SK-N-SH (cell line): Measurements from ENCODE around the gene CYFIP1. TPM values are rescaled to one million over a fixed set of nuclear protein-coding genes. Genes with fewer than 3 reads are reported as not detected.

ENCODE experiments used
- CTCF ChIA-PET: fragments of 300-600, 350-600 bp; formaldehyde crosslinking; extraction: SDS; loops from one replicate; lab custom pipeline; 2021; lab: Yijun Ruan, JAX
- POLR2A ChIA-PET: fragments of 350-600 bp; sonication (Branson Sonifier 250); formaldehyde crosslinking; extraction: SDS; loops from one replicate; lab custom pipeline; 2020; ENCODE audit warnings: antibody characterized with exemption, inconsistent platforms; lab: Yijun Ruan, JAX
- DNase-seq: peaks from one replicate; pipeline ENCODE4 v3.0.0; 2012
- H2AFZ ChIP-seq: fragments of 200-600 bp; sonication (generic); 2 replicates; pipeline ENCODE4 v1.8.1; 2016; ENCODE audit warnings: antibody characterized with exemption, mild to moderate bottlenecking, low read depth
- H3F3A ChIP-seq: fragments of 200-600 bp; sonication (generic); replicated peaks from 2 replicates; pipeline ENCODE3; 2016; ENCODE audit warnings: antibody characterized with exemption, mild to moderate bottlenecking; ENCODE audit not compliant: insufficient read depth
- H3K27ac ChIP-seq, 2 experiments: fragments of 200-500 bp in 1 of 2; fragments of 200-600 bp in 1 of 2; sonication (Bioruptor generic) in 1 of 2; sonication (generic), shearing (Covaris generic) in 1 of 2; 2 replicates each; pipeline versions ENCODE4 v1.5.1 to v1.6.1; 2014 to 2016; ENCODE audit warnings: low read depth in 2 of 2, inconsistent platforms in 1 of 2, low read length in 1 of 2, mild to moderate bottlenecking in 1 of 2, mixed read lengths in 1 of 2
- H3K27me3 ChIP-seq: fragments of 200-600 bp; sonication (generic), shearing (Covaris generic); 2 replicates; pipeline ENCODE4 v1.6.1; 2016; ENCODE audit warnings: mixed run types; ENCODE audit not compliant: insufficient read depth
- H3K36me3 ChIP-seq, 2 experiments: fragments of 200-500 bp in 1 of 2; fragments of 200-600 bp in 1 of 2; sonication (Bioruptor generic) in 1 of 2; sonication (generic) in 1 of 2; replicated peaks in 1 of 2; 2 replicates each; pipeline versions ENCODE3 to v1.5.1; 2014 to 2016; ENCODE audit warnings: low read length in 1 of 2, mild to moderate bottlenecking in 1 of 2; ENCODE audit not compliant: insufficient read depth in 2 of 2, control insufficient read depth in 1 of 2
- H3K4me1 ChIP-seq, 2 experiments: fragments of 200-500 bp in 1 of 2; fragments of 200-600 bp in 1 of 2; sonication (Bioruptor generic) in 1 of 2; sonication (generic), shearing (Covaris generic) in 1 of 2; 2 replicates each; pipeline versions ENCODE4 v1.5.1 to v1.6.1; 2014 to 2016; ENCODE audit warnings: low read depth in 1 of 2, low read length in 1 of 2, mixed run types in 1 of 2; ENCODE audit not compliant: insufficient read depth in 2 of 2, control insufficient read depth in 1 of 2
- H3K4me2 ChIP-seq: fragments of 200-600 bp; sonication (generic), shearing (Covaris generic); 2 replicates; pipeline ENCODE4 v1.6.1; 2017; ENCODE audit warnings: mixed run types
- H3K4me3 ChIP-seq, 2 experiments: fragments of 200-500 bp in 1 of 2; fragments of 200-600 bp in 1 of 2; sonication (Bioruptor generic) in 1 of 2; sonication (generic), shearing (Covaris generic) in 1 of 2; 2 replicates each; pipeline versions ENCODE4 v1.5.1 to v1.8.1; 2014 to 2016; ENCODE audit warnings: low read depth in 2 of 2, inconsistent platforms in 1 of 2, low read length in 1 of 2, mild to moderate bottlenecking in 1 of 2, mixed read lengths in 1 of 2, moderate library complexity in 1 of 2
- H3K79me2 ChIP-seq: fragments of 200-600 bp; sonication (generic); 2 replicates; pipeline ENCODE4 v1.8.1; 2017; ENCODE audit warnings: mild to moderate bottlenecking; ENCODE audit not compliant: insufficient read depth
- H3K9ac ChIP-seq: fragments of 200-600 bp; sonication (generic); 2 replicates; pipeline ENCODE4 v1.6.1; 2017; ENCODE audit warnings: mixed run types
- H3K9me2 ChIP-seq: fragments of 200-600 bp; sonication (generic); 2 replicates; pipeline ENCODE4 v1.6.1; 2017; ENCODE audit warnings: mixed run types
- H3K9me3 ChIP-seq: fragments of 200-600 bp; sonication (generic); 2 replicates; pipeline ENCODE4 v1.6.1; 2017; ENCODE audit warnings: mixed run types, mild to moderate bottlenecking, moderate library complexity
- H4K20me1 ChIP-seq: fragments of 200-600 bp; sonication (generic); 2 replicates; pipeline ENCODE4 v1.6.1; 2017; ENCODE audit warnings: mild to moderate bottlenecking, mixed run types; ENCODE audit not compliant: insufficient read depth
- EP300 ChIP-seq, 2 experiments: IDR thresholded peaks; 2 replicates each; pipeline versions ENCODE4 v1.4.0 to v1.6.1; 2012; ENCODE audit warnings: borderline replicate concordance in 1 of 2, low read depth in 1 of 2, low read length in 1 of 2
- FOSL2 ChIP-seq: IDR thresholded peaks from 2 replicates; pipeline ENCODE4 v1.4.0; 2012; ENCODE audit warnings: low read depth, mild to moderate bottlenecking, moderate library complexity, borderline replicate concordance
- FOXJ3 ChIP-seq: sonication (generic); formaldehyde crosslinking; IDR thresholded peaks from 2 replicates; pipeline ENCODE4 v1.5.1; 2020; ENCODE audit warnings: mild to moderate bottlenecking, missing genetic modification reagents
- FOXM1 ChIP-seq: IDR thresholded peaks from 2 replicates; pipeline ENCODE4 v1.4.0; 2012; ENCODE audit warnings: low read depth, mild to moderate bottlenecking
- GATA2 ChIP-seq: sonication (generic); formaldehyde crosslinking; IDR thresholded peaks from 2 replicates; pipeline ENCODE4 v1.5.0; 2020; ENCODE audit warnings: mild to moderate bottlenecking, missing genetic modification reagents
- JUND ChIP-seq: IDR thresholded peaks from 2 replicates; pipeline ENCODE4 v1.4.0; 2012
- MEF2A ChIP-seq: IDR thresholded peaks from 2 replicates; pipeline ENCODE4 v1.4.0; 2012; ENCODE audit warnings: low read depth, borderline replicate concordance
- NRF1 ChIP-seq: IDR thresholded peaks from 2 replicates; pipeline ENCODE4 v1.6.1; 2012; ENCODE audit warnings: low read depth, mild to moderate bottlenecking, low read length
- POLR2AphosphoS5 ChIP-seq: IDR thresholded peaks from 2 replicates; pipeline ENCODE4 v1.6.1; 2012; ENCODE audit warnings: low read depth, low read length
- RXRA ChIP-seq: IDR thresholded peaks from 2 replicates; pipeline ENCODE4 v1.4.0; 2012; ENCODE audit warnings: low read depth, mild to moderate bottlenecking, borderline replicate concordance
- SIN3A ChIP-seq: IDR thresholded peaks from 2 replicates; pipeline ENCODE4 v1.6.1; 2012; ENCODE audit warnings: low read depth, mild to moderate bottlenecking, low read length, moderate library complexity, borderline replicate concordance
- TCF12 ChIP-seq: IDR thresholded peaks from 2 replicates; pipeline ENCODE4 v1.4.0; 2012
- WGBS: methylation state at CpG from one replicate; pipeline ENCODE4 v1.1.6; 2017; ENCODE audit warnings: low lambda C conversion rate; 5-methylcytosine and 5-hydroxymethylcytosine counted together
- polyA plus RNA-seq, 3 experiments: library from polyadenylated mRNA; depleted of rRNA; stranded (reverse); fragments of >200 nt; gene quantifications; 2 replicates each; pipeline ENCODE4 v1.2.3, GENCODE V29; 2012
- TF ChIP-seq, protein P1 (sequence below): IDR thresholded peaks from 2 replicates; pipeline ENCODE4; 2012
- TF ChIP-seq, protein P2 (sequence below): IDR thresholded peaks from 2 replicates; pipeline ENCODE4 v1.4.0; 2012; ENCODE audit warnings: low read depth, borderline replicate concordance
- TF ChIP-seq, protein P3 (sequence below): fragments of 150-350 bp; IDR thresholded peaks from 2 replicates; pipeline ENCODE4 v1.6.1; 2017; ENCODE audit warnings: antibody characterized with exemption, low read length, low read depth, borderline replicate concordance
- TF ChIP-seq, protein P4 (sequence below): IDR thresholded peaks from 2 replicates; pipeline ENCODE4 v1.4.0; 2012; ENCODE audit warnings: low read depth, borderline replicate concordance

The CYFIP1 gene
- polyA plus RNA-seq, 1 of the 3 experiments (the other 2 are of a cell fraction): 53.4 TPM

DNA sequence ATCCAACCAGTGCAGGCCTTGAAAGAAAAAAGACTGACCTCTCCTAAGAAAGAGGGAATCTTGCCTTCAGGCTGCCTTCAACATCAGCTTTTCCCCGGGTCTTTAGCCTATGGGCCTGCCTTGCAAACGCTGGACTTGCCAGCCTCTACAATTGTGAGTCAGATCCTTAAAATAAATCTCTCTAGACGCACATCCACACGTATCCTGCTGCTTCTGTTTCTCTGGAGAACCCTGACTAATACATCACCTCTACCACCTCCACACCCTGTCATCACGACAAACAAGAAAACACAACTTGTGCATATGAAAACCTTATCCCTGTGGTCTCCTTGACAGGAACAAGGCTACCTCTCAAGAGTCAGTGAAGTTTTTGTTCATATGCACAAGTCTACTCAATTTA is 11.8 kb downstream of the CYFIP1 start:
- TF ChIP-seq, protein P1, sequence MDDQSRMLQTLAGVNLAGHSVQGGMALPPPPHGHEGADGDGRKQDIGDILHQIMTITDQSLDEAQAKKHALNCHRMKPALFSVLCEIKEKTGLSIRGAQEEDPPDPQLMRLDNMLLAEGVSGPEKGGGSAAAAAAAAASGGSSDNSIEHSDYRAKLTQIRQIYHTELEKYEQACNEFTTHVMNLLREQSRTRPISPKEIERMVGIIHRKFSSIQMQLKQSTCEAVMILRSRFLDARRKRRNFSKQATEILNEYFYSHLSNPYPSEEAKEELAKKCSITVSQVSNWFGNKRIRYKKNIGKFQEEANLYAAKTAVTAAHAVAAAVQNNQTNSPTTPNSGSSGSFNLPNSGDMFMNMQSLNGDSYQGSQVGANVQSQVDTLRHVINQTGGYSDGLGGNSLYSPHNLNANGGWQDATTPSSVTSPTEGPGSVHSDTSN: peak; percentile 51
- TF ChIP-seq, protein P2, sequence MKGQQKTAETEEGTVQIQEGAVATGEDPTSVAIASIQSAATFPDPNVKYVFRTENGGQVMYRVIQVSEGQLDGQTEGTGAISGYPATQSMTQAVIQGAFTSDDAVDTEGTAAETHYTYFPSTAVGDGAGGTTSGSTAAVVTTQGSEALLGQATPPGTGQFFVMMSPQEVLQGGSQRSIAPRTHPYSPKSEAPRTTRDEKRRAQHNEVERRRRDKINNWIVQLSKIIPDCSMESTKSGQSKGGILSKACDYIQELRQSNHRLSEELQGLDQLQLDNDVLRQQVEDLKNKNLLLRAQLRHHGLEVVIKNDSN: no peak
- TF ChIP-seq SIN3A: no peak
- no peak for TF ChIP-seq TCF12
- TF ChIP-seq FOSL2: peak; percentile 54; the same call in 1 of the 2 replicates
- peak; percentile 66; the same call in 1 of the 2 replicates for TF ChIP-seq MEF2A
- POLR2A ChIA-PET: no interaction called here
- Histone ChIP-seq H3K9me2 (no peaks in the 10 kb centered on the region), H3K27me3 (no peaks in the 10 kb centered on the region), H3K27ac (peak overlapping the region in 1 of 2 experiments; percentile 56; a peak in 2 of 4 replicates), H4K20me1 (peaks cover 97% of the 10 kb centered on the region), H3K4me1 (peaks cover 7 to 12% of the 10 kb centered on the region in 2 experiments; a peak in 2 of 4 replicates), H3K79me2 (peaks cover 96% of the 10 kb centered on the region), H3K36me3 (peaks cover 0 to 13% of the 10 kb centered on the region in 2 experiments), H2AFZ (no peak overlapping the region), H3K9ac (no peak overlapping the region), H3K4me2 (peak overlapping the region; percentile 40), H3K4me3 (no peak overlapping the region), H3K9me3 (peaks cover 10% of the 10 kb centered on the region; the same call in 1 of the 2 replicates), H3F3A (peaks cover 25% of the 10 kb centered on the region)
- CTCF ChIA-PET: interaction anchor here (1.3 kb wide), 1 partner anchor 12 kb away, joined by 3 read pairs; the partner anchor contains the start of gene CYFIP1
- 21% methylated on average over 5 of the region's 5 CpGs for WGBS
- no peak for DNase-seq

DNA sequence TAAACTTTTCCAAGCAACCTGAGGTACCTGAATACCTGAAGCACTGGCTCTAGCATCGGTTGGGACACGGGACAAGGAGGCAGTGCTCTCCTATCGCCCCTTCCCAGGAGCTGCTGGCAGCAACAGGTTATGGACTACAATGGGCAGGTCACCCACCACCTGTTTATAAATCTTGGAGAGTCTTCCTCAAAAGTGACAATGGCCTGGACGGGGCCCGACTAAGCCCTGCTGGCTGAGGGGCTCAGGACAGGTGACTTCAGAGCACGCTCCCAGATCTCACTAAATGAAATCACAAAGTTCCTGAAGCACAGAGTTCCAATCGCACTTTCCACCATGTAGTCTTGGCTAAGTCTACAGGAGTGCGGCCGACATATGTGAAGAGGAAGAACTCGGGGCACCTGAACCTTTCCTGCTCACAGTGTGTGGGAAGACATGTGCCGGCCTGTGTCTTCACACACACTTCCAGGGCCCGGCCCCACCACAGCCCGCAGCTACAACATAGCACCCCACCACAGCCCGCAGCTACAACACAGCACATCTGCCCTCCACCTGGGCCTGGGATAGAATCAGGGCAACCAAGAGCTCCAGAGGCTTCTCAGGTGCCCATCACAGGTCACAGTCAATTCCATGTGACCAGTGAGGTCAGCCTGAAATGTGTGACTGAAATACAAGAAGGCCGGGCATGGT is 12.9 kb downstream of the CYFIP1 start:
- H3K4me1 ChIP-seq: peaks cover 9 to 15% of the 10 kb centered on the region in 2 experiments; a peak in 3 of 4 replicates
- POLR2A ChIA-PET: no interaction called here
- H3F3A ChIP-seq: peaks cover 25% of the 10 kb centered on the region
- peaks cover 0 to 13% of the 10 kb centered on the region in 2 experiments for H3K36me3 ChIP-seq
- no peak overlapping the region for H3K9ac ChIP-seq
- no peaks in the 10 kb centered on the region for H3K9me2 ChIP-seq
- no peak for DNase-seq
- no peaks in the 10 kb centered on the region for H3K27me3 ChIP-seq
- no peak overlapping the region for H3K4me3 ChIP-seq
- peaks cover 10% of the 10 kb centered on the region; the same call in 1 of the 2 replicates for H3K9me3 ChIP-seq
- H3K79me2 ChIP-seq: peaks cover 96% of the 10 kb centered on the region
- 95% methylated on average over 12 of the region's 15 CpGs for WGBS
- H3K27ac ChIP-seq: peak overlapping the region in 1 of 2 experiments; percentile 56; a peak in 2 of 4 replicates
- no peak overlapping the region for H2AFZ ChIP-seq
- TF ChIP-seq FOXM1 (no peak), NRF1 (no peak), RXRA (no peak), POLR2AphosphoS5 (no peak), FOXJ3 (no peak), FOSL2 (no peak), GATA2 (CRISPR knock-in tag) (no peak), EP300 (IDR thresholded peaks at IDR 0.05; ENCODE audit: borderline replicate concordance in 1 of 2, low read depth in 1 of 2, low read length in 1 of 2) (no peak), JUND (no peak)
- TF ChIP-seq, protein P3, sequence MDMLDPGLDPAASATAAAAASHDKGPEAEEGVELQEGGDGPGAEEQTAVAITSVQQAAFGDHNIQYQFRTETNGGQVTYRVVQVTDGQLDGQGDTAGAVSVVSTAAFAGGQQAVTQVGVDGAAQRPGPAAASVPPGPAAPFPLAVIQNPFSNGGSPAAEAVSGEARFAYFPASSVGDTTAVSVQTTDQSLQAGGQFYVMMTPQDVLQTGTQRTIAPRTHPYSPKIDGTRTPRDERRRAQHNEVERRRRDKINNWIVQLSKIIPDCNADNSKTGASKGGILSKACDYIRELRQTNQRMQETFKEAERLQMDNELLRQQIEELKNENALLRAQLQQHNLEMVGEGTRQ: no peak
- TF ChIP-seq, protein P4, sequence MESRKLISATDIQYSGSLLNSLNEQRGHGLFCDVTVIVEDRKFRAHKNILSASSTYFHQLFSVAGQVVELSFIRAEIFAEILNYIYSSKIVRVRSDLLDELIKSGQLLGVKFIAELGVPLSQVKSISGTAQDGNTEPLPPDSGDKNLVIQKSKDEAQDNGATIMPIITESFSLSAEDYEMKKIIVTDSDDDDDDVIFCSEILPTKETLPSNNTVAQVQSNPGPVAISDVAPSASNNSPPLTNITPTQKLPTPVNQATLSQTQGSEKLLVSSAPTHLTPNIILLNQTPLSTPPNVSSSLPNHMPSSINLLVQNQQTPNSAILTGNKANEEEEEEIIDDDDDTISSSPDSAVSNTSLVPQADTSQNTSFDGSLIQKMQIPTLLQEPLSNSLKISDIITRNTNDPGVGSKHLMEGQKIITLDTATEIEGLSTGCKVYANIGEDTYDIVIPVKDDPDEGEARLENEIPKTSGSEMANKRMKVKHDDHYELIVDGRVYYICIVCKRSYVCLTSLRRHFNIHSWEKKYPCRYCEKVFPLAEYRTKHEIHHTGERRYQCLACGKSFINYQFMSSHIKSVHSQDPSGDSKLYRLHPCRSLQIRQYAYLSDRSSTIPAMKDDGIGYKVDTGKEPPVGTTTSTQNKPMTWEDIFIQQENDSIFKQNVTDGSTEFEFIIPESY: no peak
- TF ChIP-seq, all 33 proteins: peak for 0
- Histone ChIP-seq H4K20me1 (peaks cover 97% of the 10 kb centered on the region), H3K4me2 (no peak overlapping the region)
- CTCF ChIA-PET: interaction anchor here (1.3 kb wide), 1 partner anchor 12 kb away, joined by 3 read pairs; no protein-coding TSS in a partner anchor
